Measurements from ENCODE around the gene LRSAM1. TPM values are rescaled to one million over a fixed set of nuclear protein-coding genes. Genes with fewer than 3 reads are reported as not detected.

The LRSAM1 gene
- total RNA-seq, 1 experiment from 2014 or later, result 25.8 TPM

- Histone ChIP-seq H3K36me3 (ENCODE audit: control insufficient read depth, insufficient read depth, low read length) (peaks cover 5% of the 10 kb centered on the region), H3K4me1 (no peaks in the 10 kb centered on the region), H3K27me3 (replicated peaks; ENCODE audit: control insufficient read depth, insufficient read depth, low read length) (no peaks in the 10 kb centered on the region), H3K9me3 (no peaks in the 10 kb centered on the region), H3K4me3 (ENCODE audit: low read depth, low read length) (no peak overlapping the region)
- POLR2A ChIA-PET, result no interaction called here
- CTCF ChIA-PET, result interaction anchor here (0.6 to 1.3 kb wide), 12 partner anchors 11 to 320 kb away, joined by 3 to 14 read pairs (median 3); partner anchors contain the start of gene TOR2A
- Mint-ChIP-seq H3K27me3 (ENCODE audit: insufficient read depth, unreplicated experiment) (no peaks in the 10 kb centered on the region), H3K4me3 (ENCODE audit: unreplicated experiment) (no peak overlapping the region), H3K4me1 (ENCODE audit: low read depth, unreplicated experiment) (no peaks in the 10 kb centered on the region), H3K36me3 (ENCODE audit: insufficient read depth, unreplicated experiment) (peaks cover 55% of the 10 kb centered on the region), H3K27ac (ENCODE audit: unreplicated experiment) (no peak overlapping the region), H3K9me3 (ENCODE audit: unreplicated experiment) (no peaks in the 10 kb centered on the region)
- peak; percentile 87 for DNase-seq
- peak; percentile 90 to 94 for TF ChIP-seq CTCF (IDR thresholded peaks at IDR 0.05; ENCODE audit: insufficient read depth in 1 of 2, low read depth in 1 of 2, low read length in 1 of 2, severe bottlenecking in 1 of 2, unreplicated experiment in 1 of 2)
- intact Hi-C loops (cut with micrococcal nuclease; ENCODE audit: unreplicated experiment), result loop anchor here (1.0 to 10.0 kb wide), 5 partner anchors 41 to 417 kb away; partner anchors contain the start of genes CDK9 and TOR2A
- BruUV-seq (replicated peaks), result no TSS peak
Observed at GRCh38 chr9:127503947-127504886, 52.9 kb downstream of the LRSAM1 start.

- no peaks in the 10 kb centered on the region for H3K4me1 Mint-ChIP-seq (ENCODE audit: low read depth, unreplicated experiment)
- H3K4me1 ChIP-seq, result no peaks in the 10 kb centered on the region
- no TSS peak for BruUV-seq (replicated peaks)
- no peak for DNase-seq
- no peak for TF ChIP-seq CTCF (IDR thresholded peaks at IDR 0.05; ENCODE audit: insufficient read depth in 1 of 2, low read depth in 1 of 2, low read length in 1 of 2, severe bottlenecking in 1 of 2, unreplicated experiment in 1 of 2)
- POLR2A ChIA-PET, result no interaction called here
- H3K4me3 Mint-ChIP-seq (ENCODE audit: unreplicated experiment), result no peak overlapping the region
- no peaks in the 10 kb centered on the region for H3K9me3 ChIP-seq
- H3K27me3 Mint-ChIP-seq (ENCODE audit: insufficient read depth, unreplicated experiment), result no peaks in the 10 kb centered on the region
- H3K36me3 Mint-ChIP-seq (ENCODE audit: insufficient read depth, unreplicated experiment), result peaks cover 55% of the 10 kb centered on the region
- no peak overlapping the region for H3K4me3 ChIP-seq (ENCODE audit: low read depth, low read length)
- H3K36me3 ChIP-seq (ENCODE audit: control insufficient read depth, insufficient read depth, low read length), result peaks cover 5% of the 10 kb centered on the region
- H3K27ac Mint-ChIP-seq (ENCODE audit: unreplicated experiment), result no peak overlapping the region
- H3K27me3 ChIP-seq (replicated peaks; ENCODE audit: control insufficient read depth, insufficient read depth, low read length), result no peaks in the 10 kb centered on the region
- H3K9me3 Mint-ChIP-seq (ENCODE audit: unreplicated experiment), result no peaks in the 10 kb centered on the region
- CTCF ChIA-PET, result interaction anchor here (0.6 kb wide), 2 partner anchors 79 to 321 kb away, joined by 3 read pairs; no protein-coding TSS in a partner anchor
- intact Hi-C loops (cut with micrococcal nuclease; ENCODE audit: unreplicated experiment), result loop anchor here (1.0 to 10.0 kb wide), 5 partner anchors 40 to 416 kb away; partner anchors contain the start of genes CDK9 and TOR2A
Observed at GRCh38 chr9:127504887-127505251, 53.6 kb downstream of the LRSAM1 start.

GRCh38 chr9:127505396-127506116 is 54.2 kb downstream of the LRSAM1 start:
- CTCF ChIA-PET, result interaction anchor here (0.6 kb wide), 1 partner anchor 78 kb away, joined by 3 read pairs; no protein-coding TSS in a partner anchor
- Histone ChIP-seq H3K4me1 (no peaks in the 10 kb centered on the region), H3K27me3 (replicated peaks; ENCODE audit: control insufficient read depth, insufficient read depth, low read length) (no peaks in the 10 kb centered on the region), H3K36me3 (ENCODE audit: control insufficient read depth, insufficient read depth, low read length) (peaks cover 5% of the 10 kb centered on the region), H3K4me3 (ENCODE audit: low read depth, low read length) (no peak overlapping the region), H3K9me3 (no peaks in the 10 kb centered on the region)
- Mint-ChIP-seq H3K9me3 (ENCODE audit: unreplicated experiment) (no peaks in the 10 kb centered on the region), H3K36me3 (ENCODE audit: insufficient read depth, unreplicated experiment) (peaks cover 50% of the 10 kb centered on the region), H3K4me1 (ENCODE audit: low read depth, unreplicated experiment) (no peaks in the 10 kb centered on the region), H3K27ac (ENCODE audit: unreplicated experiment) (no peak overlapping the region), H3K27me3 (ENCODE audit: insufficient read depth, unreplicated experiment) (no peaks in the 10 kb centered on the region), H3K4me3 (ENCODE audit: unreplicated experiment) (no peak overlapping the region)
- TSS peak; percentile 49 for BruUV-seq (replicated peaks)
- intact Hi-C loops (cut with micrococcal nuclease; ENCODE audit: unreplicated experiment), result loop anchor here (2.0 to 10.0 kb wide), 3 partner anchors 39 to 279 kb away; partner anchors contain the start of genes CDK9 and TOR2A
- peak; percentile 62 to 67 for DNase-seq
- peak; percentile 52 to 72 for TF ChIP-seq CTCF (IDR thresholded peaks at IDR 0.05; ENCODE audit: insufficient read depth in 1 of 2, low read depth in 1 of 2, low read length in 1 of 2, severe bottlenecking in 1 of 2, unreplicated experiment in 1 of 2)
- POLR2A ChIA-PET, result no interaction called here

Measured in Caco-2 (cell line).